GM12878 (cell line): Measurements from ENCODE around the gene SMCO4. TPM values are rescaled to one million over a fixed set of nuclear protein-coding genes. Genes with fewer than 3 reads are reported as not detected.

Source experiments
- ATAC-seq: fragments of 200-7000 bp; cut with Tn5 transposase; 3 replicates; pipeline ENCODE4 v1.9.1; 2020; ENCODE audit warnings: mild to moderate bottlenecking, moderate library complexity
- BruUV-seq: library from RNA; stranded (reverse); fragments of 400-500 nt; replicated peaks from 2 replicates; lab custom pipeline; 2021; lab: Mats Ljungman, UMichigan
- CTCF ChIA-PET: fragments of 300-600 bp; sonication (Branson Sonifier 250); formaldehyde crosslinking; extraction: SDS; loops from one replicate; lab custom pipeline; 2021; ENCODE audit warnings: inconsistent platforms; lab: Yijun Ruan, JAX
- POLR2A ChIA-PET: fragments of 350-600 bp; formaldehyde crosslinking; extraction: SDS; loops from one replicate; lab custom pipeline; 2021; ENCODE audit warnings: inconsistent platforms; lab: Charles Lee
- RAD21 ChIA-PET: fragments of 300-600 bp; sonication (Branson Sonifier 250); formaldehyde crosslinking; loops from one replicate; lab custom pipeline; 2023; ENCODE audit warnings: antibody characterized with exemption; ENCODE audit not compliant: unreplicated experiment; lab: Charles Lee
- SMC1A ChIA-PET: fragments of 300-600 bp; sonication (Branson Sonifier 250); formaldehyde crosslinking; loops from one replicate; lab custom pipeline; 2023; ENCODE audit not compliant: unreplicated experiment, uncharacterized antibody; lab: Charles Lee
- DNase-seq: peaks from one replicate; pipeline ENCODE4 v3.0.0-alpha.2; 2011; ENCODE audit warnings: low read depth, low spot score
- FAIRE-seq: peaks from 3 replicates; lab custom pipeline; 2011; peaks lifted over from hg19 to GRCh38; lab: Jason Lieb, UNC
- H2AFZ ChIP-seq: 2 replicates; pipeline ENCODE4 v1.6.0; 2011; ENCODE audit warnings: low read depth, low read length, control low read depth; ENCODE audit not compliant: control insufficient read depth
- H3K27ac ChIP-seq: 2 replicates; pipeline ENCODE4 v1.5.1; 2011; ENCODE audit warnings: control low read depth; ENCODE audit not compliant: control insufficient read depth, insufficient read depth
- H3K27me3 ChIP-seq, 2 experiments: replicated peaks in 1 of 2; 2 replicates each; pipeline versions ENCODE4 v1.6.0 to v1.6.1; 2011; ENCODE audit warnings: low read length in 1 of 2; ENCODE audit not compliant: control insufficient read depth in 2 of 2, insufficient read depth in 2 of 2
- H3K36me3 ChIP-seq, 2 experiments: 2 replicates each; pipeline ENCODE4 v1.5.1; 2011; ENCODE audit warnings: low read length in 1 of 2; ENCODE audit not compliant: control insufficient read depth in 2 of 2, insufficient read depth in 2 of 2
- H3K4me1 ChIP-seq: 2 replicates; pipeline ENCODE4 v1.6.1; 2011; ENCODE audit warnings: mild to moderate bottlenecking, low read length, moderate library complexity, mixed read lengths; ENCODE audit not compliant: control insufficient read depth, insufficient read depth
- H3K4me2 ChIP-seq: 2 replicates; pipeline ENCODE4 v1.6.0; 2011; ENCODE audit warnings: control low read depth; ENCODE audit not compliant: control insufficient read depth, insufficient read depth
- H3K4me3 ChIP-seq: fragments of 200-600 bp; sonication (generic); 2 replicates; pipeline ENCODE4 v1.5.1; 2016
- H3K79me2 ChIP-seq: 2 replicates; pipeline ENCODE4 v1.6.0; 2011; ENCODE audit warnings: low read length; ENCODE audit not compliant: control insufficient read depth, insufficient read depth
- H3K9ac ChIP-seq: 2 replicates; pipeline ENCODE4 v1.8.0; 2011; ENCODE audit warnings: low read length, control low read depth, mixed read lengths; ENCODE audit not compliant: control insufficient read depth, insufficient read depth
- H3K9me3 ChIP-seq: replicated peaks from 3 replicates; pipeline ENCODE4 v1.5.1; 2011; ENCODE audit warnings: mild to moderate bottlenecking, low read length; ENCODE audit not compliant: control insufficient read depth, insufficient read depth
- H4K20me1 ChIP-seq: 2 replicates; pipeline ENCODE4 v1.6.0; 2011; ENCODE audit not compliant: control insufficient read depth, insufficient read depth
- BHLHE40 ChIP-seq, 2 experiments: fragments of 450-650 bp in 1 of 2; IDR thresholded peaks; 2 replicates each; pipeline ENCODE4 v1.6.1; 2011 to 2017; ENCODE audit warnings: low read depth in 2 of 2, borderline replicate concordance in 1 of 2, improper control_type of control experiment in 1 of 2, low read length in 1 of 2, mild to moderate bottlenecking in 1 of 2
- EGR1 ChIP-seq, 2 experiments: IDR thresholded peaks; 1 replicate in 1 of 2; 2 replicates in 1 of 2; pipeline ENCODE4 v1.6.1; 2011 to 2012; ENCODE audit warnings: low read depth in 2 of 2, low read length in 2 of 2, borderline replicate concordance in 1 of 2, mild to moderate bottlenecking in 1 of 2, moderate library complexity in 1 of 2
- POLR2A ChIP-seq: IDR thresholded peaks from 2 replicates; pipeline ENCODE4 v1.6.1; 2011; ENCODE audit warnings: low read depth, mild to moderate bottlenecking, low read length
- SMAD5 ChIP-seq: IDR thresholded peaks from 2 replicates; pipeline ENCODE4 v1.6.1; 2016; ENCODE audit warnings: antibody characterized with exemption, low read depth
- WGBS: methylation state at CpG from one replicate; pipeline ENCODE4 v1.1.6; 2016; ENCODE audit warnings: low lambda C conversion rate; ENCODE audit not compliant: insufficient replicate concordance, insufficient coverage; ENCODE audit errors: missing lambda C conversion rate; 5-methylcytosine and 5-hydroxymethylcytosine counted together
- in situ Hi-C: fragments of 300-500 bp; cut with MboI; formaldehyde crosslinking; loops from 9 replicates; pipeline ENCODE4 v1.14.3; 2018; ENCODE audit warnings: mixed read lengths
- intact Hi-C: fragments of 100-400 bp; cut with micrococcal nuclease; formaldehyde crosslinking; loops from one replicate; pipeline ENCODE4 v1.14.2; 2022; ENCODE audit not compliant: unreplicated experiment
- polyA plus RNA-seq, 11 experiments: library from polyadenylated mRNA; depleted of rRNA in 4 of 11; unstranded in 6 of 11; stranded (reverse) in 5 of 11; fragments of >200 nt; fragmentation: Nextera tagmentation in 4 of 11; fragmentation: Illumina TruSeq in 1 of 11; extraction: Ambion mirVana in 4 of 11; extraction: Trizol in 1 of 11; gene quantifications; 1 replicate in 1 of 11; 2 replicates in 10 of 11; pipeline versions ENCODE4 v1.2.1 to v1.2.3, GENCODE V29; 2011 to 2016; ENCODE audit warnings: inconsistent platforms in 2 of 11, missing spikeins in 2 of 11, low read depth in 1 of 11
- total RNA-seq, 4 experiments: library from RNA; depleted of rRNA in 3 of 4; stranded (reverse); fragments of >200 nt in 3 of 4; fragmentation: Illumina TruSeq in 1 of 4; extraction: Trizol in 1 of 4; gene quantifications; 2 replicates each; pipeline versions ENCODE4 v1.2.1 to v1.2.3, GENCODE V29; 2013 to 2021

The SMCO4 gene
- total and polyA plus RNA-seq, 10 of the 15 experiments (the other 5 are each of a cell fraction or from before 2014, with no cell fraction given) = 3.6 to 59.9 (median 27.9) TPM

GRCh38 chr11:93542811-93543229 lies 371 bp downstream of the SMCO4 start:
- in situ Hi-C loops (loop anchor here (5.0 kb wide), 1 partner anchor 306 kb away; no protein-coding TSS in a partner anchor), intact Hi-C loops (loop anchor here (1.0 to 5.0 kb wide), 6 partner anchors 16 to 309 kb away; partner anchors contain the start of genes C11orf54 and TAF1D)
- FAIRE-seq (no peak), DNase-seq (no peak), ATAC-seq (peak; percentile 64)
- ChIA-PET POLR2A (interaction anchor here (0.7 to 12.0 kb wide), 6 partner anchors 16 to 1688 kb away, joined by 3 to 191 read pairs (median 3); partner anchors contain the start of genes C11orf54, SESN3 and TAF1D), SMC1A (interaction anchor here (1.2 to 20.1 kb wide), 11 partner anchors 7 to 308 kb away, joined by 3 to 275 read pairs (median 9); no protein-coding TSS in a partner anchor), RAD21 (interaction anchor here (0.6 to 14.6 kb wide), 17 partner anchors 16 to 313 kb away, joined by 3 to 299 read pairs (median 4); partner anchors contain the start of gene CEP295), CTCF (interaction anchor here (0.9 to 3.4 kb wide), 11 partner anchors 11 to 307 kb away, joined by 3 to 46 read pairs (median 5); no protein-coding TSS in a partner anchor)
- peak overlapping the region; percentile 45; the same call in 1 of the 2 replicates for H3K27ac ChIP-seq
- H4K20me1 ChIP-seq = no peaks in the 10 kb centered on the region
- no peaks in the 10 kb centered on the region for H3K36me3 ChIP-seq
- BruUV-seq = no TSS peak
- peak overlapping the region; percentile 79 for H3K4me3 ChIP-seq
- peak overlapping the region; percentile 77 for H3K4me2 ChIP-seq
- H3K4me1 ChIP-seq = peaks cover 18% of the 10 kb centered on the region
- no peaks in the 10 kb centered on the region for H3K27me3 ChIP-seq
- H3K9ac ChIP-seq = peak overlapping the region; percentile 68
- TF ChIP-seq SMAD5 (no peak), EGR1 (IDR thresholded peaks at IDR 0.05; ENCODE audit: borderline replicate concordance in 1 of 2, low read depth in 2 of 2, low read length in 2 of 2) (0 out of 3 replicates have a peak, but pooled peaks of 1 of the 2 experiments have one; percentile 6), BHLHE40 (IDR thresholded peaks at IDR 0.05; ENCODE audit: borderline replicate concordance in 1 of 2, low read depth in 2 of 2, low read length in 1 of 2) (0 out of 4 replicates have a peak, but pooled peaks of 1 of the 2 experiments have one; percentile 43), POLR2A (peak; percentile 35; the same call in 1 of the 2 replicates)
- H3K9me3 ChIP-seq = no peaks in the 10 kb centered on the region
- 2% methylated on average over 10 of the region's 59 CpGs for WGBS
- H3K79me2 ChIP-seq = peaks cover 24% of the 10 kb centered on the region
- peak overlapping the region; percentile 73 for H2AFZ ChIP-seq
